IPS DF 4.7 (cell line): ENCODE data around the gene ACVR1.
"Not testable (repeated sequence)": the region's sequence is repeated elsewhere in the genome, so short reads cannot be mapped to it uniquely, and the experiment has no call there.

Experiments
- DNase-seq: peaks from one replicate; pipeline ENCODE4 v3.0.0-alpha.2; 2013; ENCODE audit warnings: low spot score; ENCODE audit errors: extremely low read depth

The ACVR1 gene

GRCh38 chr2:157894694-157895435 lies 18.7 kb upstream of the ACVR1 start:
- DNase-seq = no peak

DNA sequence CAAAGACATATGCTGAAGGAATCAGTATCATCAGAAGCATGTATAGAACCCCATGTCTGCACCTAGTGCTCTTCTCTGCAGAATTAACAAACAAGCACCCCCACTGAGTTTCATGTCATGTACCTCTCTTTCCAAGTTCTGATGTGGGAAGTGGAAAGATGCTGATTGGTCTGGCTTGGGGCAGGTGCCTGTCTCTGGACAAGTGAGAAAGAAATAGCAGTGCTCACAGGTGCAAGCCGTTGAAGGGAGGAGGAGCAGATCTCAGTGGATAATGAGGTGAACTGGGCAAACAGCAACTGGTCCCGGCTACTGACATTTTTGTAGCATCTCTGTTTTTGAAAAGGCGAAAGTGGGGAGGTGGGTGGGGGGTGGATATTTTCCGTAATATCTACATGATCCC lies 17.5 kb upstream of the ACVR1 start:
- no peak for DNase-seq

DNA sequence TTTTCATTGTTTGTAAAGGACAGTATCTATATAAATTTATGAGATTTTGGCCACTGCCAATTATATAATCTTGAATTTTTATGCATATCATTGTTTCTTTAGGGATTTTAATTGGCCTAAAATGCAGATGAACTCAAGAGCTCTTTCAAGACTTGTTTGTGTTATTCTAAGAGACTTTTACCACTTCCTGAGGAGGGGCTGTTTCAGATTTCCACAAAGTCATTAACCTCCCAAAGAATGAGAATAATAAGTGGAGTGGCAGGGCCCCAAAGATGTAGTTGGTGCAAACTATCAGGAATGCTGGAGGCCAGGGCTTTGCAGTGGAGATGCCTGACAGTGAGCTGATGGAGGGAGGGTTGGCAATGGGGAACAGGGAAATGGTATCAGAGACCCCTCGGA lies 15.5 kb upstream of the ACVR1 start:
- DNase-seq = no peak

- no peak for DNase-seq
Observed at GRCh38 chr2:157890969-157891642, 15.0 kb upstream of the ACVR1 start.

DNA sequence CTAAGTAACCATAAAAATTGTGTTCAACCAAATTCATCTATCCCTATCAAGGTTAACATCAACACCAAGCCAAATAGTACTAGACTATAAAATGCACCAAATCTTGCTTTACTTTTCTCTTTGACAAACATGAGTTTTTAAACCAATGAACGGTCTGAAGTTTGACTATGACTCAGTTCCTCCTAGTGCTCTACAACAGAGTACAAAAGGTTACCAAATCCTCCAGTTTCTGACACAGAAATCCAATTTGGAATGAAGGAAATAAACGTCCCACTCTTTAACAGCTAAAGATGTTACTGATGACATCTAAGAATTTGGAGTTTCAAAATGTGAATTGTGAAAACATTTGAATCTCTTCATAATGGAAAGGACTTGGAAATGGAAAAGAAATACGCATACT lies 11.8 kb upstream of the ACVR1 start:
- no peak for DNase-seq

GRCh38 chr2:157884533-157884932 lies 8.4 kb upstream of the ACVR1 start:
- DNase-seq = not testable (repeated sequence)

- DNase-seq = no peak
Observed at GRCh38 chr2:157880927-157881326, 4.8 kb upstream of the ACVR1 start.

DNA sequence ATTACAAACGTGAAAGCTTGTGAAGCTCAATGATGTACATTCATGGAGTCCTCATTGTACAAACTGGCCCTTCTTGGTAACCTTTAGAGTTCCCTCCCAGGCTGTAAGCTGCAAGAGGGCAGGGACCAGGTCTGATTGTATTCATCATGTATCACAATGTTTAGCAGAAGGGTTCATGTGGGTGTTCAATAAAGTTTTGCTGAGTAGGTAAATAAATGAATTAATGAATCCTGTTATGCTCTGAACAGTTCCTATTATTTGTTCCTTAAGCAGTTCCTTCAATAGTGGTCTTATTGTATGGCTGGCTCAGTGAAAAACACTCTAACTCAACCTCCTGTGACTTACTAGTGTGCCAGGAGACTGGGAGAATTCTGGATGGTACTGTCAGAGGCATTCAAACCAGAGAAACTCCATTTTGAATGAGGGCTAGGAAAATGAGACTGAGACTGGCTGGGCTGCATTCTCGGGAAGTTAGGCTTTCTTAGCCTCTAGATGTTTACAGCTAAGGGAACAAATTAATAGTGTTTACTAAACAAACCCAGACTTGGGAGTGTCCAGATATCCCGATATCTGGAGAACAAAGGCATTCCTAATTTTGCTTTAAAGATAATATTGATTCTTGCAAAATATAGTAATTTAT lies 1.8 kb upstream of the ACVR1 start:
- no peak for DNase-seq

DNA sequence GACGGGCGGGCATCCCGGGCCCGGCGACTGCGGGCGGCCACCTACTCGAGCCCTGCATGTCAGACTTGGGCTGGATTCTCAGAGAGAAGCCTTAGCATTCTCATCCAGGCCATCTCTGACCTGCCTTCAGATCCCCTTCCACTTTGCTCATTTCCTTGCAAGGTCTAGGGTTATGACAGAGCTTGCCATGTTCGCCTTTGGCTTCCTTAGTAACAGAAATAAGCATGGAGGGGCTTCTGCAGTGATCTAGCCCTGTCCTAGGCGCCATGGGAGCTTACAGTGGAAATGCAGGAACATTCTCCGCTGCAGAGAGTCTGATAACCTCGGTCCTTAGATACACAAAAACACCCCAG lies 632 bp upstream of the ACVR1 start:
- DNase-seq = no peak

- DNase-seq = no peak
Observed at GRCh38 chr2:157875641-157876065, 477 bp downstream of the ACVR1 start.

GRCh38 chr2:157874997-157875640 lies 1.0 kb downstream of the ACVR1 start:
- no peak for DNase-seq

DNA sequence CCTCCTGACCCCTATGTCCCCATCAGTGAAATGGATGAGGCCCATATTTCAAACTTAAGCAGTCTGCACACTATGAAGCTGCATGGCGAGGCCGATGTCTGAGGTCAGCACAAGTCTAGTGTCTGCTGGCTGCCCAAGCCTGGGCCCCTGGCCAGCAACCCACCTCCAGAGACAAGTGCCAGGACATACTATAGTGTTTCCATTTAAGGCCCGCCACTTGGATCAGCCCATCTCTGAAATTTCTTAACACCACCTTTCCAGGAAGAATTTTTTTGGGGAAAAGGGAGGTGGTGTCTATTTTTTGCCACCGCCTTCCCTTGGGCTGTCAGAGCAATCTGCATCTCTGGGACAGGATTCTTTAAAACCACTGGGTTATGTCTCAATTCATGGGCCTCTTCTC lies 1.8 kb downstream of the ACVR1 start:
- no peak for DNase-seq

DNA sequence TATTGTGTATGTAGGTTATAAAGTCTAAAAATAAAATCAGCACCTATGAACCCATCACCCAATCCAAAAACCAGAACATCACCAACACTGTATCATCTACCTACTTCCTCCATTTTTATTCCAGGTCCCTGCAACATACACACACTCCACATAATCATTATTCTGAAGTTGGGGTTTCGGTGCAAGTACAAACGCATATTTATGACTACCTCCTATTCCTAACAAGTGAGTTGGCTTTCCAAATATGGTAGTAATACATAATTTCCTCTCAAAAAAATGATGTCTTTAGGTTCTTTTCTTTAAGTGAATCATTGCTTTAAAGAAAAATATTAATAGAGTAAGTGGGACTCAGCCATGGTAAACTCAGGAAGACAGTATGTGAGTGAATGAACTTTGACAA lies 3.3 kb downstream of the ACVR1 start:
- DNase-seq = no peak

DNA sequence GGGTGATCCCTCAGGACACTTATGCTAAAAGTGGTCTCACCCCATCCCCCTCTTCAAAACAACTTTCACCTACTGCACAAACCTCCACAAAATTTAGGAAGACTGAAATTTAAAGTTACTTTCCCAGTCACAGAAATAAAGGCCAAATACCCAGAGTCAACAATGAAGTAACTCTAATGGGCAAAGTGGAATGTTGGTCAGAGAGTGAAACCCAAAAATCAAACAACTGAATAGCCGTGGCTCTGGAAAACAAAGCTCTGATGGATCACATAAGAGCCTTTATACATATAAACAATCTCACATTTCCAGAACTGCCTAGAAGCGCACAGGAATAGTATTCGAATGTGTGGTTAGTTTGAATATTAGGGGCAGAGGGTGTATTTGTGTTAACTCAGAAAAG lies 4.7 kb downstream of the ACVR1 start:
- no peak for DNase-seq

DNA sequence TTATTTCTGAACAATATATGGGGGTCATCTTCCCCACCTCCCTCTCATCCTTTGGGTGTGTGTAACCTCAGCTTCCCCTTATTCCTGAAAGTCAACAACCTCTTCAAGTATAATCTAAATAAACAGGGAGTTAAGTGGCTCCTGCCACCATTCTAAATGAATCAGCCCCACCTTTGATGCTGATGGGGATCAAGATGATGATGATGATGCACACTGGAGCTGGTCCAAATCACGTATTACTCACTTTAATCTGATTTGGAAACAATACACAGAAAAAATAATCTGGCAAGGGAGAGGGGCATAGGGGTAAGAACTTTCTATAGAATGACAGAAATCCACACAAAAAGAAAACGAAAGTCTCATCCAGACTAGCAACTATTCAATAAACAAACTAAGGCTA lies 7.1 kb downstream of the ACVR1 start:
- no peak for DNase-seq

DNA sequence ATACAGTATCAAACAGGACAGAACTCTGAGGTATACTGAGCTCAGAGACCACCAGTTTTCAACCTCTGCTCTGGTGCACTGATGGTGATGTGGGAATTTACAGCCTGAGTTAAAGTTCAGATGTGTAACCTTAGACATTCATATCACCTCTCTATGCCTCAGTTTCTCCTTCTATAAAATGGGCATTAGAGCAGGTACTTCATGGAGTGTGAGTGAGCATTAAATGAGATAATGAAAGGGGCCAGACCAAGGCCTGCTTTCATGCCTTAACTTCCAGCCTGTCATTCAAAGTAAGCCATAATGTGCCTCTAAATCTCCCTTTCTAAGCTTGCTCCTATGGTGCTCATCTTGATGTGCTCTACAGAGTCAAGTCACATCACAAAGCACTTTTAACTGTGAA lies 8.4 kb downstream of the ACVR1 start:
- DNase-seq = no peak

DNA sequence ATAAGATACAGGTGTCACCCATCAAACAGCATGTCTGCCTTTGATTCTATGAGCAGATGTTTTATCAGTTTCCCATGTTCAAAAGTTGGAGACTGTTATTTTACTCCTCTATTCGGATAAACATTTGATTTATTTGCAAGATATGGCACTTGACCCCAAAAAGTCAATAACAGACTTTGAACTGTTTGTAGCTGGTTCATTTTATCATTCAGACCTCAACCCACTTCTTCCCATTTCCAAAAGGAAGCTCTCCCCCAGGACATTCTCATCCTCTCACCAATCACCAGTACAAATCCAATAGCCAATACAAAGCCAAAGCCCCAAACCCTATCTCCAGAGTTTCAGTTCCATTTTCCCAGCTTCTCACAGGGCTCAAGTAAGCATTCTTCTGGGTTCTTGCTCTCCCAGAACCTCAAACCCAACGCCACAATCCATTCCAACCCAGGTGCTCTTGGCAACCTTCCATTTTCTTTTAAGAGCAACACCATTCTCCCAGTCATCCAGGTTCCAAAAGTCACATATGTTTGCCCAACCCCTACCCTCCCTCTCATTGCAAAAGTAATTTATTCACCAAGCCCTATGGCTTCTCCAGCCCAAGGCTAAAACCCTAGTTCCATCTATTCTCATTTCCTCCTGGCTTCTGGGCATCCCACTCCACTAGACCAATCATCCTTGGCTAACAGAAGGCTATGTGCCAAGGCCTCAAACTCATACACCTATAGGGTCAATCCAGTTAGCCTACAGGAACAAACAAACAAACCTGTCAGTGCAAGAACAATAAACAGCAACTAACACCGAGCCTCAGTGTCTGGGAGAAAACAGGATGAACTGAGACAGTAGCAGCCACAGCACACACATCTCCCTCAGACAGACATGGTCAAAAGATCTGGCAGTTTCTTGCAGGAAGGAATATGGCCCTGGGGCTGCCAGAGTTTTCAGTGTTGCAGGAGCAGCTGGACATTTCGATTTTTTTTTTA lies 9.2 kb downstream of the ACVR1 start:
- DNase-seq = no peak

DNA sequence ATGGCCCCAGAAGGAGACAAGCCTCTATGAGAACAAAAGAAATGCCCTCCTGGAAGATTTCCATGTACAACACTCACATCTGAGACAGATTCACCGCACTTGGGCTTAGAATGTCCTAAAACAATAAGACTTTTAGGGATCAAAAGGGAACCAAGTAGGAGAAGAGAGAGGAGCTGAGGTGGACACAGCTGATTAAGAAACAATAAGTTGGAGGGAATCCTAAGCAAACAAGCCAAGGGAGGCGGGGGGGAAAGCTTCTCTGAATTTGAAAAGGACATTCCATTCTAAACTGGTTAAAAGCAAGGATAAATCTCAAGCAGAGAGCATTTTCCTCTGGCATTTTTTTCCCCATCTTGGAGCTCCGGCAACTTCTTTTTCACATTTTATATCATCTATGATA lies 9.9 kb downstream of the ACVR1 start:
- DNase-seq = no peak

DNA sequence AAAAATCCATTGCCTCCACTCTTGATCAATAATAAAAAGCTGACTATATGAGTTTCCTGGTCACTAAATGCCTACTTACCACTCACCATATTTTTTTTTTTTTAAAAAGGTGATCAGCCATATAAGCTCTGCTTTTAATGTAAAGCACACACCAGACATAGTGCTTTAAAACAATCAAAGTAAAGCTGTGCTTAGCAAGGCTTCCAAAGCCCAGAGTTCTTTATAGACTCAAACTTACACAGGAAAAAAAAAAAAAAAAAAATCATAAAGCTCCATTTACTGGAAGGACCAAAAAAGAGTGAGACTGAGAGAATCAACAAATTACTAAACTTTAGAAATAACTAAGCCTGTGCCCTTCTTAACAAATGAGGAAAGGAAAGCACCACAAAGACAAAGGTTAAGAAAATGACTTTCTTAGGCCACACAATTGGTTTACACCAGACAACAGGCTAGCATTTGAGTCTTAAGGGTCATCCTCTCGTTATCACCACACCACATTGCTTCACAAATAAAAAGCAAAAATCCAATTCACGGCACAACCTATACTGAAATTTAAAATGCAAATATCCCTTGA lies 11.2 kb downstream of the ACVR1 start:
- no peak for DNase-seq

GRCh38 chr2:157858846-157859245 lies 17.3 kb downstream of the ACVR1 start:
- DNase-seq = no peak

DNA sequence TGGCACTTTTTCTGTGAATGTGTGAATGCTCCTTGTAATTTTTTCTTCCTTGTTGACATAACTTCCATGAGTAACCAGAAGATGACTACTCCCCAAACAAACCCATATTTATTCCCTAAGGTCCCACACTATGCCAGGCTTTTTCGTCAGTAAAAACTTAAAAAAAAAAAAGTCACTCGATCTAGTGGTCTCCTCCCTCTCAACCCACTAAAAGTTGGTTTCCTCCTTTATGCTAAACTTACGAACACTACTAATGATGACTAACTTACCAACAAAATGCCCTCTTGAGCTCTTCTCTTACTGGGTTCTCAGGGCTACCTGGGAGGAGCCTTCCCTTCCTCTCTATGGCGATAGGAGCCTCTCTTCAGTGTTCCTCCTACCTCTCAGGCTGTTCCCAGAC lies 18.2 kb downstream of the ACVR1 start:
- no peak for DNase-seq
